NCI-H774 (cell line): ENCODE measurements around the gene UBE2D3.
"Not testable (repeated sequence)": the region's sequence is repeated elsewhere in the genome, so short reads cannot be mapped to it uniquely, and the experiment has no call there.

Source experiments
- DNase-seq: peaks from one replicate; lab custom pipeline; 2025; lab: John Stamatoyannopoulos, UW

UBE2D3 gene

DNA sequence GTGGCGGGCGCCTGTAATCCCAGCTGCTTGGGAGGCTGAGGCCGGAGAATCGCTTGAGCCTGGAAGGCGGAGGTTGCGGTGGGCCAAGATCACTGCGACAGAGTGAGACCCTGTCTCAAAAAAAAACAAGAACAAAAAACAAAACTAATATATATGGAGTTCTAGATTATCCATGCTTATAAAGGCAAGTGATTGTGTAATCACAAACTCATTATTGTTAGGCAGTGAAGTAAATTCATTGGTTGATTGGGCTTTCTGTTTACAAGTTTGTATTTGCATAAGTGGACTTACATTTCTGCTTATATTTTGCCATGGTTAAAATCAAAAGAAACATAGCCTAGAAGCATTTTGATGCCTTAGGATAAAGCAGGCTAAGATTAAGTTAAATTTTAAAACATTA, 2.5 kb upstream of the UBE2D3 start:
- DNase-seq = no peak

DNA sequence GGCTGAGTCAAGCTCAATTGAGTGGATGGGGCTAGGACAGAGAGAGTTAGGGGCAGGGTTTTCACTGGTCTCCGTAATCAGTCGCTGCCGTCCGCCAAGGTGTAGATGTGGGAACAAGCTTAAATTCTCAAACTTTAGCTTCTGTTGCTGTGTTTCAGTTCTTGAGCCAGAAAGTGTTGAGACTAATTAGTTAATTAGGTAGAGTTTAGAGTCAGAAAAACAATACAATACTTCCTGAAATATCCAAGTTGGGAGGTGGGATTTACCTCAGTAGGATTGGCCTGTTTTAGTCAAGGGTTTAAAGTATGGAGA, 1.1 kb upstream of the UBE2D3 start:
- no peak for DNase-seq

DNA sequence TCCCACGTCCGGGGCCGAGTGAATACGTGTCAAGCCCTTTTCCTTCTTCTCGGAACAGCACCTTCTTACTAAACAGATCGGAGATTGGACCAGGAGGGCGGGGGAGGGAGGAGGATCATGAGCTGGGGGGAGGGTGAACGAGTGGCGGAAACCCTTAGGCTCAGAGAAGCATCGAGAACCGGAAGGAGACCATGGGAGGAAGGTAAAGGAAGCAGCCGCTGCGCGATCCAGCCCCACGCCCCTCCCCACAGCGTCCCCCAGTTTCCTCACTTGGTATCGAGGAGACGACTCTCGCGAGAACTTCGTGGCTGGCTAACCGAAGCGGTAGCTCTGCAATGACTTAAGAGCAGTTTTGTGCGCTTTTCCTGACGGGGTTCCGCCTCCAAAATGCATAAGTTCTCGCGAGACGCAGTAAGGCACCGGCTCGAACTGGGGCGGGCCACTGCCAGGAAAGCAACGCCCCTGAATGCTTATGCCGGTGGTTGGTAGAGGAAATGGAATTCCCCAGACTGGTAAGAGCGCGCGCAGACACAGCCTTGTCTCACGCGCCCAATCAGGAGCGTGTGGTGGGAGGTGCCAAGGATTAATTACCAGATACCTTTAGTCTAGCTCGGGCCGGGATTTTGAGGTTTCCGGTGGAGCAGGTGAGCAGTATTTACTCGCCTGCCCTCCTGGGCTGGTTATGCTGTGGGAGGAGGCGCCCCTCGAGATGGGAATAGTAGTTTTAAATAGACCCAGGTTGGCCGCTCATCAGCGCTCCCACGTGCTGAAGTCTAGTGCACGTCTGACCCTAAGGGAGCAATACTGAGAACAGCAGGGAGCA, 534 bp upstream of the UBE2D3 start:
- DNase-seq = peak; percentile 90

DNA sequence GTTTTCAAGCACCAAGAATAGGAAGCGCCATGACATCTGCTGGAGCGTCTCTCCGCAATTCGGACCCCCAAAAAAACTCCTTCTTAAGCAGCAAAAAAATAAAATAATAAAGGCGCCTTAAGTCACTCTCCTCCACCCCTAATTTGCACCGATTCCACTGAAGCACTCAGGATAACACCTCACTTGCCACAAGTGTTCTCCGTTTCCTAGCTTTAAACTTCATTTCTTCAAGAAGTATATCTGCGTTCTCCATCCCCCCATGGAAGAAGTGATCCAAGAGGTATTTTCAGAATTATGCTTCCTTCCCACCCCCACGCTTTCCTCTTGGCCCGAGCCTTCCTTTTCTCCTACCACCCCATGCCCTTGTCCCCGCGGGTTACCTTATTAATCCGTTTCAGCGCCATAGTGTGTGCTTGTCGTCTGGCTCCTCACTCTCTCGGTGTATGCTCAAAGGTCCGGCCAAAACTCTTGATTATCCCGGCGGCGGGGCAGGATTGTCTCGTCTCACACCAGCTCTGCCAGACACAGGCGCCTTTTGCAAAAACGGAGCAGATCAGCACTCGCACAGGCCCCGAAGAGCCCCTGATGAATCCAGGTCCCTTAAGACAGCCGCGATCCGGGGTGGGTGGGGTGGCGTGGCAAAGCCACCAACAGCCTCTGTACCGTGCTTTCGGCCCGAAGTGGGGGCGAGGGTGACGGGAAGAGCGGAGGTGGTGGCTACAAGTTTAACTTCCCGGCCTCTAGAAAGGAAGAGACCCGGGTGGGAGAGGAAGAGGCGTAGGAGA, 1.1 kb downstream of the UBE2D3 start:
- DNase-seq = no peak

DNA sequence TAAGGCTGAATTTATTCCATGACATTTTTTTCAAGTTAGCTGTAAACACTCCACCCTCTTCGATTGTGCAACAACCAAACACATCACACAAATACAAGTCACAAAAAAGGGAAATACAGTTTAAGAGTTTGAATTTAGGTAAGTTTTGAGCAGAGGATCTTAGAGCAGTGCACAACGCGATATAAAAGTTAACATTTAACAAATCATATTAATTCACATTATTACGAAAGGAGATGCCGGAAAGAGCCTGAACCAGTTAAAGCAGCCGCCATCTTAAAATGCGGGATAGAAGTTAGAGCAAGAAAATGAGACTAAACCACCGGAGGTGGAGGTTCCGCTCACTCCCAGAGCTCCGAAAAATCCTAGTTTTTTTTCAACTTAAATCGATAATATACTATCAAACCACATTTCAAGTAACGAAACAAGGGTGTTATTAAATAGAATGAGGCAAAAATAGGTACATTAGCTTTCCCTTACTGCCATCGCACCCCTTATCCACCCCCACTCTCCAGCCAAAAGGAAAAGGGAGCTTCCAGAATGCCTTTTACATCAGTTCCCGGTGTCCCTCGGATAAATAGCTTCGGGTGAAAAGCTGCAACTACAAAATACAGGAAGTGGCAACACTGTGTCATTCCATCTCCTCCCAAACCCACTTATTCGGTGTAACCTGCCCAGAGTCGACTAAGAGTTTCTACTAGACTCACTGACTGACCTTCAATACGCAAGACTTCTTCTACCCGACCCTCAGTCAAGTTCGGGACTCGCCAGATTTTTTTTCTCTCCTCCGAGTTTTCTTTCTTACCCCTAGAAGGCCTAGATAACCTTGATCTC, 1.9 kb downstream of the UBE2D3 start:
- peak; percentile 17 for DNase-seq

DNA sequence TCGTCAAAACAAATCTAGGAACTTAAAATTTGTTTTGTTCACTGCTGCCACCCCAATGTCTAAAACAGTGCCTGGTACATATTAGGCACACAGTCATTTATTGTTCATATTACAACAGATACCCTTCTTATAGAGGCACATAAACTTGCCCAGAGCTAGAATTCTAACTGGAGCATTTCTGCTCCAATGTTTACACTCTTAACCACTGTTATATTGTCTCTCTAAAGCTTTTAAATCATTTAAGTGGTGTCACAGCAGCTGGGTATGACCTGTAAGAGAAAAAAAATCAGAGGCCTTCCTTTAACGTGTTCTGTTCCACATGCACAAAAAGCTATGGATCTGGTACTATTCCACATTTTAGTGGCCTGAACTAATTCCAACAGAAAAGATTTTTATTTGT, 3.0 kb downstream of the UBE2D3 start:
- DNase-seq = no peak

DNA sequence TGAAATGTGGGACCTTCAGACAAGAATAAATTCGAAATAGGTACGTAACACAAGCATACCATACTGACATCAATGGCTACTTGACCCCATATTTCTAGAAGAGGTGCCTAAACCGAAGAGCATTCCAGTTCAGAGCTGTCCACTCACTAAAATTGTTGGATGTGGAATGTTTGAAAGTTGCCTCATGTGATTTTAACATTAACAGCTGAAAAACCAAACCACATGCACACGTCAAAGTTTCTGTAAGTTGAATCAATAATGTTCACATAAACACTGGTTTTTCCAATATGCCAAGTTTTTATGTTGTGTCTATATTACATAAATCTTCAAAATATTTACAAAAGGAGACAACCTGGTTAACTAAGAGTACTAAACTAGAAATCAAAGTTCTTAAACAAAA, 3.5 kb downstream of the UBE2D3 start:
- DNase-seq = no peak

DNA sequence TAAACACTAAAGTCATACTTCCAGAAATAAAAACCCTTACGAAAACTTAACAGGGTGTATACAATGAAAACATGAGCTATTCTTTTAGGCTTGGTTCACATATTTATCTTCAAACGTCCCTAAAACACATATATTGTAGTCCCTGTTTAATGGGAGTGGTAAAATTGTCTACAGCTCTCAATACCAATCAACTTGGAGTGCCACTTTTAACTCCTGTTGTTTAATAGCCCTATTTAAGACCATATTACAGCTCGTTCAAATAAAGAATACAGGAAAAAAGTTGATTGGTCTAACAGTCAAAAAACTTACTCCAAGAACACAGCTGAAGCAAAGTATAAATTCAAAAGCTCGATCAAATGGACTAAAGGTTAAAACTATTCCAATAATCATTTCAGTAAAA, 3.9 kb downstream of the UBE2D3 start:
- DNase-seq = no peak

DNA sequence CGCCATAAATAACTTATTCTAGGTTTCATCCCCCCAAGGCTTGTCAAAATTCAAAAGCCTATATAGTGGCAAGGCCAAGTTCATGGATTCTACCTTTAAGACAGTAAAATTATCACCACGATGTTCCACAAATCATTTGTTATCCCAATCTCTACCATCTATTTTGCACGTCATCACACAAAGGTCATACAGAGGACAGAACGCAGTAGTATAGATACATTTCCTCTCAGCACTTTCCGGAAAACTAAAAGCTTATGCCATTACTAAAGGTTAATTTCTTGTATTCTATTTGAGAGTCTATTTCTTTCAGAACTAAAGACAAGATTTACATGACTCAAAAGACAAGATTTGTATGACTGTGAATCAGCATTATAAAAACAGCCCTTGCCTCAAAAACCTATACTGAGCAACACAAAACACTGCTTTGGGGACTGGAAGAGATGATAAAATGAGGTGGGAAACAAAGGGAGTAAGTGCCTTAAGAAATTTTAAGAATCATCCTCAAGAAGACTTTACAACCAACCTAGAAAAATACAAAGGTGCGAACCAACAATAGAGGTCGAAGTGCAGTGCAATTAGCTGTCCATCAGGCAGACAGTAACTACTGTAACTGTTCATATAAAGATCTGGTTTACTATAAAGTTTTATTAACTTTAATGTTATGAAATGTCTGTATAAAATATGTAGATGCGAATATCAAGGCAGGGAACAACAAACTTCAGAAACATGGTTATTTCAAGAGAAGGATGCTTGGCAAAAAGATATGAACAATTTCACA, 7.6 kb downstream of the UBE2D3 start:
- DNase-seq = no peak

DNA sequence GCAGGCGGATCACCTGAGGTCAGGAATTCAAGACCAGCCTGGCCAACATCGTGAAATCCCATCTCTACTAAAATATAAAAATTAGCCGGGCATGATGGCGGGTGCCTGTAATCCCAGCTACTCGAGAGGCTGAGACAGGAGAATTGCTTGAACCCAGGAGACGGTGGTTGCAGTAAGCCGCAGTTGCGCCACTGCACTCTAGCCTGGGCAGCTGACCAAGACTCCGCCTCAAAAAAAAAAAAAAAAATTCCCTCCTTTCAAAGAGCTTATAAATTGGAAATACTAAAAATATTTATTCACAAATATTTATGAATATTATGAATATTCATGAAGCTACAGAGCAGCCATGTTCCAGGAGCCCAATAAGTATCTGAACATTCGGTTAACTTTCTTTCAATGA, 8.3 kb downstream of the UBE2D3 start:
- not testable (repeated sequence) for DNase-seq

DNA sequence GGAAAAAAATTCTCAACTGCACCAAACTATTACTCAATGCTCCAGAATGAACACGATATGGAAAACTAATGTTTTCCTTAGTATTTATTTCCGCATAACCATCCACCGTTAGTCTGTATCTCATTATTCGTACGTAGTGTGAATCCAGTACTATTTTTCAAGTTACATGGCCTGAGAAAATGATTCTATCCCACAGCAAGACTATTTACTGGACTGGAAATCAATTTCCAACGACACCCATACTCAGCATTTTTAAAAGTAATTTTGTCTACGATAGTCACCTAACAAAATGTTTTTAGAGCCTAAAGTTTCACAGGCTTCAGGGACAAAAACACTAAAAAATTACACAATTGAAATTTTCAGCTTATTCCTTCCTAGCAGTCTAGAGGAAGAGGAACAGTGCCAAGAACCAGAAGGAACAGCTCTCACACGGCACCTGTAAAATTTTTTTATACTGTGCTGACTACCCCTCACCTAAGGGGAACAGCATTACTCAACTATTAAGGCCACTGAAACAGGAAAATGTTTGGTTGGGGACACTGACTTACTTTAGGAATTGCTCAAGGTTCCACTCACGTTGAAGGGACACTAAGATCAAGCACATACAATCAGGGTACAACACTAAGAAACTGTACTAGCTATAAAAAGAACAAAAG, 9.6 kb downstream of the UBE2D3 start:
- no peak for DNase-seq

DNA sequence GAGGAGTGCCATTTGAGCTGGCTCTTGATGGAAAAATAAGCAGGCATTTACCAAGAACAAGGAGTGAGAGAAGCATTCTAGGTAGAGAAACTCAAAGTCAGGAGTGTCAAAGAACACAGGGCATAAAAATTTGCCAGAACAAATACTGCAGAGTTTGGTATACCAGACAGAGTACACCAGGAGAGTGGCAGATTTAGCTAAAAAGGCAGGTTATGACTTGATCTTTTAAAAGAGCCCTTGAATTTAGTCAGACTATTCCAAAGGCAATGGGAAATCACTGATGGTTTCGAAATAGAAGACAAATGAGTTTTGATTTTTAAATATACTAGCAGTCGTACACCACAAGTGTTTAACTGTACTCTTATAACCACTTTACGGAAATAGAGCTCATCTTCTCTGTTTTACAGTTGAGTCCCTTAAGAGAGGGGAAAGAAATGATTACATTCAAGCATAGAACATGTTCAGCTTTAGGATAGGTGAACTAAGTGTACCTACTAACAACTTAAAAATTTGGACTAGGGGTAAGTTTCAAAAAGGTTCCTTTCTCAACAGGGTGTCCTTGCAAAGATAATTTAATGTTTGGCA, 10.2 kb downstream of the UBE2D3 start:
- DNase-seq = no peak

DNA sequence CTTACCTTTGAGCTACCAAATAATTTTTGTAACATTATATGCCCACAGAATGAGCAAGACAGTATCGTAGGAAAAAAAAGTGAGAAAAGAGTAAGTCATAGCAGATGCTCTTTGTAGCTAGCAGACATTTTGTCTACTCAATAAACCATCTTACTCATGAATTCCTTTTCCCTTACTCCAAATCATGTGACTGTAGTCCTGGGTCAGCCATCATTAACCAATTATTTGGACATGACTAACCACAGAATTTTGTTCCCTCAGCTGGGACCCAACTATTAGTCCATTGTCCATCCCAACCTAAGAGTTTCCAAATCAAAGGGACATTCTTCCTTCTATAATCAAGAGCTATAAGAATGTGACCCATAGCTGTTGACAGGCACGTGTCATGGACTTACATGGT, 11.4 kb downstream of the UBE2D3 start:
- DNase-seq = no peak

DNA sequence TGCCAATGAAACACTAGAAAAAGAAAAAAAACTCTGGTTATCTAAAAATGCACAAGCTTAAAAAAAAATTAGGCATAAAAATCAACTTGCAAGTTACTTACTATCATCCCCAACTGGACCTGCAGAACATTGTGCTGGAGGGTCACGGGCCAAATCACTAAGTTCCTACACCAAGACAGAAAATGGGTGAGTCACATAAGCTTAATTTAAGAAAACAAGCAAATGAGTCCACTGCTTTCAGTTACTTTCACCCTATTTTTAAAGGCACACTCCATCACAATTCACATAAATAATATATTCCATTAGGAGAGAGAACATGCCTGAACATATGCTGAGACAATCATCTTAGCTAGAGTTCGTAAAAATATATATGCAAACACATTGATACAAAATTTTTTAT, 17.7 kb downstream of the UBE2D3 start:
- DNase-seq = no peak

DNA sequence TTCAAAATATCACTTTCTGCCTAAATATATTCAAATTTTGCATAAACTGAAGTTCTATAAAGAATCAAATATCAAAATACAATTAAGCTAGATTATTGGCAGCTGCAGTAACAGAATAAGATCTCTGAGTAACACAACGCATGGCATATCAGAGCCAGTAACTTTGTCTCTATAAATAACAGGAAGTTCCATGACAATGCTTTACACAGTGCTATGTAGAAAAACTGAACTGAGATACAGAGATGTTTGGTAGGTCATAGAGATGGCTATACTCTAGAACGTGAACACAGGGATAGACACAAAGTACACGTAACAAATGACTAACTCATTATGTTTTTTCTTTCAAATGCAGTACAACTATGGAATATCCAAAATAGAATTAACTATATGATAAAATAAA, 18.2 kb downstream of the UBE2D3 start:
- DNase-seq = no peak

DNA sequence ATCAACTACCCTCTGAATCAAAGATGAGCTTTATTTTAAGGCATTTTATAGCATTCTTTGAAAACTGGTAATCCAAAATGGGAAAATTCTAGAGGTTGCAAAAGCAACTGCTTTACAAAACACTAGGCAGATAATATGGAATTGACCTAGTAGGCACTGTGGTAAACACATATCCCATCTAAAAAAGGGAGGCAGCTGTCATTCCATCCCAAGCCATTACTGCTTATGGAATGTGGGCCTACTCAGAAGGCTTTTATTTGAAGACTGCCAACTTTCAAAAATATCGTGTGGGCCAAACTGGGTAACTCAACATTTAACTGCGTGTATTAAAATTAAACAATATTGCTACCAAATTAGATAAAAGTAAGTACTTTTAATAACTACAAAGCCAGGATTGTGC, 19.3 kb downstream of the UBE2D3 start:
- DNase-seq = no peak

DNA sequence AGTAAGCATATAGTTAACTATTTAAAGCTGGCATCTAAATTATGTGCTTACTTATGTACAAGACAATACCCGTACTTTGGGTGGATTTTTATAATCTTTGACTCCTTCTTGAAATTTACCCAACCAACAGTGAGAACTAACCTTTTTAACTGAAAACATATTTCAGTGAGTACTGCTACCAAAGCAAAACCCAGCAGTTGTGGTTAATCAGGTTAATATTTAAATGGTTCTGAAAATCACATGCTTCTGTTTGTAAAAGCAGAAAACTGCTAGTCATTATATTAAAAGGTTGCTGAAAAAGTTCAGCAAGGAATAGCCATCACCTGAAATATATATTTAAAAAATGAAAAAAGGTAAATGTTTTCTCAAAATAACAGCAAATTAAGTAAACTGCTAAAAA, 20.0 kb downstream of the UBE2D3 start:
- no peak for DNase-seq

DNA sequence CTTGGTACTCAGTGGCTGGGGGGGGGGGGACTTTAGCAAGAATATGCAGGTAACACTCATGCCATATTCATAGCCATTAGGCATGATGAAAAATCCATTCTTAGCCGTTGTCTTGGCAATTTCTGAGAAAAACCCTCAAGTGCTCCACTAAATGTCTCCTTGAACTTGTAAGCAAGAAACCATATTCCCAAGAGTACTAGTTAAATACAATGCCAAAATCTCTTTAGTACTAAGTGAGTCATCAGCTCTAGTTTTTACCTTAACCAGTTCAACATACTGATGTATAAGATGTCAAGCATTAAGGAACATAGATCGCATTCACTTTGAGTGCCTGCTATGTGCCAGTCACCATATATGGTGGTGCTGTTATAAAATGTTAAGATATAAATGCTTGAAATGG, 27.5 kb downstream of the UBE2D3 start:
- no peak for DNase-seq

DNA sequence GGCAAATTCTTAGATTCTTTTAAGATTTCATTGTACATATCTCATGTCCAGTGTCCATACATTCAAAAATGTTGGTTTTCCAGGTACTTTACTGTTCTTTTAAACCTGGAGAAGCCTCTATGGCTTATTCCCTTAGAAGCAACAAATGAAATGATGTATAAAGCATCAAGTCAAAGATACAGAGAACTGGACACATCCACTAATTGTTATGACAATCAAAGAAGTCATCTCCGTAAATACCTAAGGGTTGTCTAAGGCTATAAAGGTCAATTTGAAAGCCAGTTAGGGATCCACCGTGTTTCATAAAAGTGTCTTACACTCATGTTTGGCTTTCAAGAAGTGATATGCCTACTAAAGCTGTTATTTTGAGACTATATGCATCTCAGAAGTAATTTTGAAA, 32.4 kb downstream of the UBE2D3 start:
- DNase-seq = no peak

DNA sequence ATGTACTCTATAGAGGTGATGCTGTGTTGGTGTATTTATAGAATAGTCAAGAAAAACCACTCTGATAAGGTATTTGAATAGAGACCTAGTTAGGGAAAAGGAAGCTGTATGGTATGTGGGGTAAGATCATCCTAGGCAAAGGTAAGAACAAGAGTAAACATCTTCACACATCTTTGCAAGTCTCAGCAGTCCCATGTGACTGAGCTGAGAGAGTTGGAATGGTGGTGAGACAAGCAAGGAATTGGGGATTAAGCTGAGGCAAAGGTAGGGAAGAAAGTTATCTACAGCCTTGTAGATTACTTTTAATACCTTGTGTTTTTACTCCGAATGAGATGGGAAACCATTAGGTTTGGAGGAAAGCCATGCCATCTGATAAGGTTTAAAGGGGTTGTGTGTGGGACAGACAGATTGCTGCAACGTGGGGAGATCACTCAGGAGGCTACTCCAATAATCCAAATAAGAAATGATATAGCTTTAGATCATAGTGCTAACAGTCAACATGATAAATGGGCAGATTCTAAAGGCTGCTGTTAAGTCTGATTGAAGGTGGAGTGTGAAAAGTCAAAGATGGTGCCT, 34.9 kb downstream of the UBE2D3 start:
- DNase-seq = no peak

DNA sequence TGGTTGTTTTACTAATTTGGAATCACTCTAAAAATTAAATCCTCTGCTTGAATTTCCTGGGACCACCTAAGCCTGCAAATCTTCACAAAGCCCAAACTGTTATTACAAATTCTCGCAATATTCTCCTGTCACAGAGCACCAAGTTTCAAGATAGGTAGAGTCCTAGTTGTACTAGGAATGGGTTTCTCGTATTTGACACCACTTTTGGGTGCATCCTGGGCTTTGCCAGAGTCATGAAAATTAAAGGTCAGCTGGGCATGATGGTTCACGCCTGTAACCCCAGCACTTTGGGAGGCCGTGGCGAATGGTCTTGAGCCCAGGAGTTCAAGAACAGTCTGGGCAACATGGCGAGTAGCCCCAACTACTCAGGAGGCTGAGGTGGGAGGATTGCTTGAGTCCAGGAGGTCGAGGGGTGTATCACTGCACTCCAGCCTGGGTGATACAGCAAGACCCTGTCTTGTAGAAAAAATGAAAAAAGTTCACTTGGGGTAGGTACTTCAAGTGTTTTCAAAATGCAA, 36.0 kb downstream of the UBE2D3 start:
- no peak for DNase-seq
